ENCODE measurements around the gene XG.

The XG gene

DNA sequence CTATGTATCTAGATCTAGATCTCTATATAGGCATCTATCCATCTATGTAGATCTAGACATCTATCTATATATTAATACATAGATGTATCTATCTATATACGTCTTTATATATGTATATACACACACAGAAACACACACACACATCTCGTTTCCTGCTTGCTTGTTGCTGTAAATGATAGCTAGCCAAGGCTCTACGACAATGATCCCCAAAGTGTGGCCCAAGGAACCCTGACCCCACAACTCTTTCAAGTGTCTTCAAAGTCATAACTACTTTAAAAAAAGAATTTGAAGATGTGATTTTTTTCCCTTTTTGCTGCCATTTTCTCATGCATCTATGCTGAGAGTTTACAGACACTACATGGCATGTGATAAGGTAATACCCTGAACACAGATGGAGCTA lies 105.7 kb downstream of the XG start:
- TF ChIP-seq, protein P1, sequence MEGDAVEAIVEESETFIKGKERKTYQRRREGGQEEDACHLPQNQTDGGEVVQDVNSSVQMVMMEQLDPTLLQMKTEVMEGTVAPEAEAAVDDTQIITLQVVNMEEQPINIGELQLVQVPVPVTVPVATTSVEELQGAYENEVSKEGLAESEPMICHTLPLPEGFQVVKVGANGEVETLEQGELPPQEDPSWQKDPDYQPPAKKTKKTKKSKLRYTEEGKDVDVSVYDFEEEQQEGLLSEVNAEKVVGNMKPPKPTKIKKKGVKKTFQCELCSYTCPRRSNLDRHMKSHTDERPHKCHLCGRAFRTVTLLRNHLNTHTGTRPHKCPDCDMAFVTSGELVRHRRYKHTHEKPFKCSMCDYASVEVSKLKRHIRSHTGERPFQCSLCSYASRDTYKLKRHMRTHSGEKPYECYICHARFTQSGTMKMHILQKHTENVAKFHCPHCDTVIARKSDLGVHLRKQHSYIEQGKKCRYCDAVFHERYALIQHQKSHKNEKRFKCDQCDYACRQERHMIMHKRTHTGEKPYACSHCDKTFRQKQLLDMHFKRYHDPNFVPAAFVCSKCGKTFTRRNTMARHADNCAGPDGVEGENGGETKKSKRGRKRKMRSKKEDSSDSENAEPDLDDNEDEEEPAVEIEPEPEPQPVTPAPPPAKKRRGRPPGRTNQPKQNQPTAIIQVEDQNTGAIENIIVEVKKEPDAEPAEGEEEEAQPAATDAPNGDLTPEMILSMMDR (IDR thresholded peaks at IDR 0.05; ENCODE audit: low read depth, low read length), result no peak
- Histone ChIP-seq H3K4me3 (ENCODE audit: low read depth, low read length) (no peak overlapping the region), H3K27ac (no peak overlapping the region), H3K36me3 (peaks cover 36% of the 10 kb centered on the region), H3K27me3 (ENCODE audit: insufficient read depth, low read depth, severe bottlenecking) (no peaks in the 10 kb centered on the region), H3K9me3 (ENCODE audit: severe bottlenecking) (no peaks in the 10 kb centered on the region)
- no peak for DNase-seq

DNA sequence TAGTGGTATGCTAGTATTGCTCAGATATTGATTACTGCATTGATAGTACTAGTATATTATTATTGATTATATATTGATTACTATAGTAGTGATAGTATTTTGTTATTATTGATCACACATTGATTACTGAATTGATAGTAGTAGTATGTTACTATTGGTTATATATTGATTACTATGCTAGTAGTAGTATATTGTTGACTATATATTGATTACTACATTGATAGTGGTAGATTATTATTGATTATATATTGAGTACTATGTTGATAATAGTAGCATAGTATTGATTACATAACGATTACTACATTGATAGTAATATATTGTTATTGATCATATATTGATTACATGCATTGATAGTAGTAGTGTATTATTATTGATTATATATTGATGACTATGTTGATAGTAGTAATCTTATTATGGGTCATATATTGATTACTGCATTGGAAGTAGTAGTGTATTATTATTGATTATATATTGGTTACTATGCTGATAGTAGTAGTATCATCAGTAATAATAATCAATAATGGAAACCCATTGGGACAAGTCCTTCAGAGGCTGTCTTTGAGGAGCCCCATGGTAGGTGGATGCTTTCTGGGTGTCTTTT lies 107.5 kb downstream of the XG start:
- Histone ChIP-seq H3K27ac (no peak overlapping the region), H3K36me3 (peaks cover 45% of the 10 kb centered on the region), H3K4me3 (ENCODE audit: low read depth, low read length) (no peak overlapping the region), H3K27me3 (ENCODE audit: insufficient read depth, low read depth, severe bottlenecking) (no peaks in the 10 kb centered on the region), H3K9me3 (ENCODE audit: severe bottlenecking) (no peaks in the 10 kb centered on the region)
- DNase-seq, result no peak
- TF ChIP-seq, protein P1 (IDR thresholded peaks at IDR 0.05; ENCODE audit: low read depth, low read length), result no peak

DNA sequence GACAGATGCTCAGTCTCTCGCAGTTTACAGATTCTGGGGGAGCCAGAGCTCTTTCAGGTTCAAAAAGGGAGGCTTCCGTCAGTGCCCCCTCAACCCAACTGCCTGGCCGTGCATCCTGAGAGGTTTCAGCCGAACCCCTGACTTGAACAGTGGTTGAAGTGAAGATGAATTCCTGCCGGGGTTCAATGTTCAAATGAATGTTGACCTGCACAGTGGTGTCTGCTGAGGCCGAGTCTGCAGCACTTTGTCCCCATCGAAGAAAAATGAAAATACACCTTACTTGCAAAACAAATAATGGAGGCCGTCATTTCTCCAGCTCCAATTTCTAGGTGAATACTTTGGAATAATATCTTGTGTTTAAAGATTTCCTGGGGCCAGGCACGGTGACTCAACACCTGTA lies 110.6 kb downstream of the XG start:
- H3K36me3 ChIP-seq, result peaks cover 47% of the 10 kb centered on the region
- DNase-seq, result no peak
- no peak overlapping the region for H3K4me3 ChIP-seq (ENCODE audit: low read depth, low read length)
- H3K9me3 ChIP-seq (ENCODE audit: severe bottlenecking), result no peaks in the 10 kb centered on the region
- no peak overlapping the region for H3K27ac ChIP-seq
- H3K27me3 ChIP-seq (ENCODE audit: insufficient read depth, low read depth, severe bottlenecking), result no peaks in the 10 kb centered on the region
- TF ChIP-seq, protein P1 (IDR thresholded peaks at IDR 0.05; ENCODE audit: low read depth, low read length), result no peak

DNA sequence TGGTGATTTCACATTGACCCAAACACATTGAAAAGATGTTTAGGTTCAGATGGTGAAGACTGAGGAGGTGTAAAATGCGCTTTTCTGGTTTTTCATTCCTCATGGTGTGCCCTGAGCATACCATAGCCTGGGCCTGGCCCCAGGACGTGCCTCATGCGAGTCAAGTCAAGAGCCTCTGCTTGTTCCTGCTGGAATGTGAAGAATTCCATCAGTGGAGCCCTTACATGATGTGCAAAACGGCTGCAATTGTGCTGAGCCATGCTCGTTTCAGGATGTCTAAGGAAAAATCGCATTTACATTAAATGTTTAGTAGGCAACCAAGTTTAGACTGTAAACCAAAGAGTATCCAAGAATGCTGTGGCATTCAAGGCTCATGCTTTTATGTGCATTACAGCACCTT lies 111.8 kb downstream of the XG start:
- Histone ChIP-seq H3K27ac (no peak overlapping the region), H3K27me3 (ENCODE audit: insufficient read depth, low read depth, severe bottlenecking) (no peaks in the 10 kb centered on the region), H3K9me3 (ENCODE audit: severe bottlenecking) (no peaks in the 10 kb centered on the region), H3K4me3 (ENCODE audit: low read depth, low read length) (no peak overlapping the region), H3K36me3 (peaks cover 42% of the 10 kb centered on the region)
- no peak for DNase-seq
- TF ChIP-seq, protein P1 (IDR thresholded peaks at IDR 0.05; ENCODE audit: low read depth, low read length), result no peak
